Fibroblast of lung (primary cell): ENCODE data around the gene PRDM16. TPM values are rescaled to one million over a fixed set of nuclear protein-coding genes. Genes with fewer than 3 reads are reported as not detected.
A peak's percentile ranks its signal among the peaks of the same experiment; 100 is the strongest.

Experiments
- DNase-seq, 2 donors: peaks; one replicate each; pipeline versions ENCODE4 v3.0.0 to v3.0.0-alpha.2; 2010; ENCODE audit warnings: low read depth in 2 of 2
- H2AFZ ChIP-seq: 2 replicates; pipeline ENCODE4 v1.5.1; 2012; ENCODE audit warnings: low read length, control low read depth, inconsistent platforms
- H3K27ac ChIP-seq: 2 replicates; pipeline ENCODE4 v1.5.1; 2011; ENCODE audit warnings: low read length, control low read depth; ENCODE audit not compliant: insufficient read depth
- H3K27me3 ChIP-seq: 2 replicates; pipeline ENCODE4 v1.5.1; 2011; ENCODE audit warnings: mild to moderate bottlenecking, low read length; ENCODE audit not compliant: control insufficient read depth, insufficient read depth
- H3K36me3 ChIP-seq: 2 replicates; pipeline ENCODE4 v1.5.1; 2011; ENCODE audit warnings: low read length; ENCODE audit not compliant: control insufficient read depth, insufficient read depth
- H3K4me1 ChIP-seq: 2 replicates; pipeline ENCODE4 v1.5.1; 2011; ENCODE audit warnings: low read length; ENCODE audit not compliant: control insufficient read depth, insufficient read depth; ENCODE audit errors: extremely low read depth
- H3K4me2 ChIP-seq: 2 replicates; pipeline ENCODE4 v1.5.1; 2011; ENCODE audit warnings: low read length, control low read depth; ENCODE audit not compliant: insufficient read depth; ENCODE audit errors: extremely low read depth
- H3K4me3 ChIP-seq, 4 experiments: fragments of 200-600 bp in 1 of 4; sonication (generic) in 1 of 4; replicated peaks in 1 of 4; 2 replicates each; pipeline ENCODE4 v1.5.1; 2011 to 2016; ENCODE audit warnings: low read length in 4 of 4, low read depth in 3 of 4, mild to moderate bottlenecking in 3 of 4, control low read depth in 2 of 4, inconsistent platforms in 1 of 4, mixed read lengths in 1 of 4; ENCODE audit not compliant: insufficient read depth in 1 of 4; ENCODE audit errors: control extremely low read depth in 1 of 4
- H3K79me2 ChIP-seq: 2 replicates; pipeline ENCODE4 v1.5.1; 2012; ENCODE audit warnings: mild to moderate bottlenecking, low read length, inconsistent platforms; ENCODE audit not compliant: control insufficient read depth, insufficient read depth
- H3K9ac ChIP-seq: 2 replicates; pipeline ENCODE4 v1.5.1; 2011; ENCODE audit warnings: mild to moderate bottlenecking, low read length, control low read depth; ENCODE audit not compliant: insufficient read depth
- H3K9me3 ChIP-seq: 2 replicates; pipeline ENCODE4 v1.5.1; 2012; ENCODE audit warnings: low read depth, low read length; ENCODE audit not compliant: control insufficient read depth, insufficient read depth
- H4K20me1 ChIP-seq: 2 replicates; pipeline ENCODE4 v1.5.1; 2011; ENCODE audit warnings: low read length; ENCODE audit not compliant: control insufficient read depth, insufficient read depth; ENCODE audit errors: extremely low read depth
- CTCF ChIP-seq, 2 donors: IDR thresholded peaks in 1 of 2; conservative IDR thresholded peaks in 1 of 2; 1 replicate in 1 of 2; 2 replicates in 1 of 2; pipeline ENCODE4 v1.5.1; 2011 to 2012; ENCODE audit warnings: low read length in 2 of 2, control low read depth in 1 of 2, inconsistent platforms in 1 of 2, low read depth in 1 of 2, mild to moderate bottlenecking in 1 of 2
- EZH2 ChIP-seq: IDR thresholded peaks from 2 replicates; pipeline ENCODE4 v1.5.1; 2012; ENCODE audit warnings: low read length, control low read depth, mild to moderate bottlenecking; ENCODE audit errors: missing control alignments
- polyA plus RNA-seq, 2 donors: library from polyadenylated mRNA; depleted of rRNA in 1 of 2; stranded (reverse) in 1 of 2; unstranded in 1 of 2; fragments of >200 nt; gene quantifications; 2 replicates each; pipeline ENCODE4 v1.2.1, GENCODE V29; 2011 to 2012; ENCODE audit warnings: missing spikeins in 1 of 2
- total RNA-seq: library from RNA; depleted of rRNA; stranded (reverse); fragments of >200 nt; gene quantifications from 2 replicates; pipeline ENCODE4 v1.2.1, GENCODE V29; 2014

The PRDM16 gene
- total and polyA plus RNA-seq, 2 donors (not counting 1 experiment from before 2014, with no cell fraction given) = 0.30 to 1.8 TPM

- H4K20me1 ChIP-seq = no peaks in the 10 kb centered on the region
- no peak overlapping the region for H3K27ac ChIP-seq
- no peaks in the 10 kb centered on the region for H3K79me2 ChIP-seq
- no peaks in the 10 kb centered on the region for H3K9me3 ChIP-seq
- H2AFZ ChIP-seq = no peak overlapping the region
- H3K4me1 ChIP-seq = no peaks in the 10 kb centered on the region
- H3K9ac ChIP-seq = no peak overlapping the region
- H3K36me3 ChIP-seq = no peaks in the 10 kb centered on the region
- no peak overlapping the region for H3K4me2 ChIP-seq
- no peak overlapping the region for H3K4me3 ChIP-seq
- no peak for TF ChIP-seq CTCF (conservative IDR thresholded peaks at IDR 0.05 in 1 of 2, IDR thresholded peaks at IDR 0.05 in 1 of 2; ENCODE audit: low read depth in 1 of 2, low read length in 2 of 2)
- TF ChIP-seq EZH2 = no peak
- no peak for DNase-seq
- H3K27me3 ChIP-seq = no peaks in the 10 kb centered on the region
Observed at GRCh38 chr1:3481836-3482375, 412.9 kb downstream of the PRDM16 start.

- Histone ChIP-seq H3K4me1 (no peaks in the 10 kb centered on the region), H2AFZ (no peak overlapping the region), H3K36me3 (no peaks in the 10 kb centered on the region), H3K27me3 (no peaks in the 10 kb centered on the region), H3K9me3 (no peaks in the 10 kb centered on the region), H3K79me2 (no peaks in the 10 kb centered on the region), H3K4me3 (no peak overlapping the region), H3K4me2 (no peak overlapping the region), H3K27ac (no peak overlapping the region), H3K9ac (no peak overlapping the region), H4K20me1 (no peaks in the 10 kb centered on the region)
- no peak for TF ChIP-seq EZH2
- peak in 1 of 2 donors; percentile 6 for TF ChIP-seq CTCF (conservative IDR thresholded peaks at IDR 0.05 in 1 of 2, IDR thresholded peaks at IDR 0.05 in 1 of 2; ENCODE audit: low read depth in 1 of 2, low read length in 2 of 2)
- DNase-seq = no peak
Observed at GRCh38 chr1:3482378-3482849, 413.4 kb downstream of the PRDM16 start.

- TF ChIP-seq EZH2 (no peak), CTCF (conservative IDR thresholded peaks at IDR 0.05 in 1 of 2, IDR thresholded peaks at IDR 0.05 in 1 of 2; ENCODE audit: low read depth in 1 of 2, low read length in 2 of 2) (no peak)
- Histone ChIP-seq H3K4me1 (no peaks in the 10 kb centered on the region), H3K27me3 (no peaks in the 10 kb centered on the region), H4K20me1 (no peaks in the 10 kb centered on the region), H3K4me3 (no peak overlapping the region), H3K36me3 (no peaks in the 10 kb centered on the region), H3K27ac (no peak overlapping the region), H3K9ac (no peak overlapping the region), H3K79me2 (no peaks in the 10 kb centered on the region), H3K4me2 (no peak overlapping the region), H2AFZ (no peak overlapping the region), H3K9me3 (no peaks in the 10 kb centered on the region)
- DNase-seq = no peak
Observed at GRCh38 chr1:3483380-3483779, 414.4 kb downstream of the PRDM16 start.
